ENCODE measurements around the gene ZFR. TPM values are rescaled to one million over a fixed set of nuclear protein-coding genes. Genes with fewer than 3 reads are reported as not detected.

ZFR gene
- polyA plus RNA-seq, 1 of the 3 experiments (the other 2 are of a cell fraction): 24.6 TPM

- Histone ChIP-seq H3K4me2 (no peak overlapping the region), H3K9ac (no peak overlapping the region), H3K27ac (ENCODE audit: low read depth in 2 of 2, low read length in 1 of 2) (no peak overlapping the region), H2AFZ (ENCODE audit: low read depth) (no peak overlapping the region), H3K9me3 (no peaks in the 10 kb centered on the region), H3K4me3 (ENCODE audit: low read depth in 2 of 2, low read length in 1 of 2) (no peak overlapping the region), H3K36me3 (replicated peaks in 1 of 2; ENCODE audit: control insufficient read depth in 1 of 2, insufficient read depth in 2 of 2, low read length in 1 of 2) (peaks cover 31 to 70% of the 10 kb centered on the region in 2 experiments), H3F3A (replicated peaks; ENCODE audit: insufficient read depth) (peaks cover 9% of the 10 kb centered on the region), H4K20me1 (ENCODE audit: insufficient read depth) (no peaks in the 10 kb centered on the region), H3K27me3 (ENCODE audit: insufficient read depth) (no peaks in the 10 kb centered on the region), H3K9me2 (no peaks in the 10 kb centered on the region), H3K79me2 (ENCODE audit: insufficient read depth) (0 out of 2 replicates have a peak, but pooled peaks cover 5% of the 10 kb centered on the region), H3K4me1 (ENCODE audit: control insufficient read depth in 1 of 2, insufficient read depth in 2 of 2, low read depth in 1 of 2, low read length in 1 of 2) (no peaks in the 10 kb centered on the region)
- no peak for DNase-seq
- ChIA-PET POLR2A (no interaction called here), CTCF (no interaction called here)
- TF ChIP-seq RXRA (IDR thresholded peaks at IDR 0.05; ENCODE audit: borderline replicate concordance, low read depth) (no peak), GATA2 (CRISPR knock-in tag; IDR thresholded peaks at IDR 0.05) (no peak), CHD2 (IDR thresholded peaks at IDR 0.05; ENCODE audit: low read length, partially characterized antibody) (no peak), RCOR1 (IDR thresholded peaks at IDR 0.05; ENCODE audit: low read length) (no peak), RAD21 (IDR thresholded peaks at IDR 0.05; ENCODE audit: low read length) (no peak), SIN3A (IDR thresholded peaks at IDR 0.05; ENCODE audit: borderline replicate concordance, low read depth, low read length) (no peak), USF2 (IDR thresholded peaks at IDR 0.05; ENCODE audit: borderline replicate concordance, low read depth, low read length) (no peak), EZH2phosphoT487 (IDR thresholded peaks at IDR 0.05; ENCODE audit: borderline replicate concordance, low read depth) (no peak), JUND (IDR thresholded peaks at IDR 0.05) (no peak)
- TF ChIP-seq, protein P1, sequence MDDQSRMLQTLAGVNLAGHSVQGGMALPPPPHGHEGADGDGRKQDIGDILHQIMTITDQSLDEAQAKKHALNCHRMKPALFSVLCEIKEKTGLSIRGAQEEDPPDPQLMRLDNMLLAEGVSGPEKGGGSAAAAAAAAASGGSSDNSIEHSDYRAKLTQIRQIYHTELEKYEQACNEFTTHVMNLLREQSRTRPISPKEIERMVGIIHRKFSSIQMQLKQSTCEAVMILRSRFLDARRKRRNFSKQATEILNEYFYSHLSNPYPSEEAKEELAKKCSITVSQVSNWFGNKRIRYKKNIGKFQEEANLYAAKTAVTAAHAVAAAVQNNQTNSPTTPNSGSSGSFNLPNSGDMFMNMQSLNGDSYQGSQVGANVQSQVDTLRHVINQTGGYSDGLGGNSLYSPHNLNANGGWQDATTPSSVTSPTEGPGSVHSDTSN (IDR thresholded peaks at IDR 0.05): no peak
- TF ChIP-seq, protein P2, sequence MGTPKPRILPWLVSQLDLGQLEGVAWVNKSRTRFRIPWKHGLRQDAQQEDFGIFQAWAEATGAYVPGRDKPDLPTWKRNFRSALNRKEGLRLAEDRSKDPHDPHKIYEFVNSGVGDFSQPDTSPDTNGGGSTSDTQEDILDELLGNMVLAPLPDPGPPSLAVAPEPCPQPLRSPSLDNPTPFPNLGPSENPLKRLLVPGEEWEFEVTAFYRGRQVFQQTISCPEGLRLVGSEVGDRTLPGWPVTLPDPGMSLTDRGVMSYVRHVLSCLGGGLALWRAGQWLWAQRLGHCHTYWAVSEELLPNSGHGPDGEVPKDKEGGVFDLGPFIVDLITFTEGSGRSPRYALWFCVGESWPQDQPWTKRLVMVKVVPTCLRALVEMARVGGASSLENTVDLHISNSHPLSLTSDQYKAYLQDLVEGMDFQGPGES (IDR thresholded peaks at IDR 0.05; ENCODE audit: low read depth, low read length): no peak
Observed at GRCh38 chr5:32363030-32363429, 81.5 kb downstream of the ZFR start.

- no peaks in the 10 kb centered on the region for H4K20me1 ChIP-seq (ENCODE audit: insufficient read depth)
- TF ChIP-seq RFX5 (IDR thresholded peaks at IDR 0.05; ENCODE audit: low read length): no peak
- TF ChIP-seq, protein P3, sequence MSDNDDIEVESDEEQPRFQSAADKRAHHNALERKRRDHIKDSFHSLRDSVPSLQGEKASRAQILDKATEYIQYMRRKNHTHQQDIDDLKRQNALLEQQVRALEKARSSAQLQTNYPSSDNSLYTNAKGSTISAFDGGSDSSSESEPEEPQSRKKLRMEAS (IDR thresholded peaks at IDR 0.05; ENCODE audit: low read depth): no peak
- TF ChIP-seq, protein P1 (IDR thresholded peaks at IDR 0.05): no peak
- no peak for TF ChIP-seq TAF1 (IDR thresholded peaks at IDR 0.05; ENCODE audit: borderline replicate concordance, low read depth, low read length)
- TF ChIP-seq, protein P2 (IDR thresholded peaks at IDR 0.05; ENCODE audit: low read depth, low read length): no peak
- TF ChIP-seq FOXJ3 (CRISPR knock-in tag; IDR thresholded peaks at IDR 0.05): no peak
- H3K4me1 ChIP-seq (ENCODE audit: control insufficient read depth in 1 of 2, insufficient read depth in 2 of 2, low read depth in 1 of 2, low read length in 1 of 2): no peaks in the 10 kb centered on the region
- ChIA-PET POLR2A (no interaction called here), CTCF (no interaction called here)
- H3K27ac ChIP-seq (ENCODE audit: low read depth in 2 of 2, low read length in 1 of 2): no peak overlapping the region
- 0 out of 2 replicates have a peak, but pooled peaks cover 5% of the 10 kb centered on the region for H3K79me2 ChIP-seq (ENCODE audit: insufficient read depth)
- H3K27me3 ChIP-seq (ENCODE audit: insufficient read depth): no peaks in the 10 kb centered on the region
- no peaks in the 10 kb centered on the region for H3K9me2 ChIP-seq
- H2AFZ ChIP-seq (ENCODE audit: low read depth): no peak overlapping the region
- no peak for DNase-seq
- no peaks in the 10 kb centered on the region for H3K9me3 ChIP-seq
- H3K4me2 ChIP-seq: no peak overlapping the region
- WGBS (ENCODE audit: low lambda C conversion rate): 93% methylated on average over 4 of the region's 4 CpGs
- H3K4me3 ChIP-seq (ENCODE audit: low read depth in 2 of 2, low read length in 1 of 2): no peak overlapping the region
- H3F3A ChIP-seq (replicated peaks; ENCODE audit: insufficient read depth): peaks cover 9% of the 10 kb centered on the region
- peaks cover 34 to 70% of the 10 kb centered on the region in 2 experiments for H3K36me3 ChIP-seq (replicated peaks in 1 of 2; ENCODE audit: control insufficient read depth in 1 of 2, insufficient read depth in 2 of 2, low read length in 1 of 2)
- H3K9ac ChIP-seq: no peak overlapping the region
Observed at GRCh38 chr5:32362527-32362926, 82.0 kb downstream of the ZFR start.
